Motor neuron (in vitro differentiated cells): ENCODE data around the gene RASGRP3. TPM values are rescaled to one million over a fixed set of nuclear protein-coding genes. Genes with fewer than 3 reads are reported as not detected.
A peak's percentile ranks its signal among the peaks of the same experiment; 100 is the strongest.

Experiments
- ATAC-seq, 8 experiments: fragments of 200-7000 bp; cut with Tn5 transposase; replicated peaks in 6 of 8; 2 replicates each; pipeline ENCODE4 v1.8.0; 2021; ENCODE audit warnings: mild to moderate bottlenecking in 8 of 8, moderate library complexity in 8 of 8
- H3K27ac ChIP-seq, 2 donors: fragments of 250-450 bp; sonication (Bioruptor Pico); 2 replicates each; pipeline ENCODE4 v1.9.0; 2021; ENCODE audit warnings: antibody characterized with exemption in 2 of 2, mild to moderate bottlenecking in 2 of 2, moderate library complexity in 1 of 2
- H3K4me1 ChIP-seq, 2 donors: fragments of 250-450 bp; sonication (Bioruptor Pico); replicated peaks in 1 of 2; 2 replicates each; pipeline ENCODE4 v1.6.1; 2021; ENCODE audit warnings: antibody characterized with exemption in 2 of 2, mild to moderate bottlenecking in 2 of 2, moderate library complexity in 1 of 2
- H3K4me3 ChIP-seq, 5 donors: fragments of 250-450 bp; sonication (Bioruptor Pico); 2 replicates each; pipeline ENCODE4 v1.9.0; 2021; ENCODE audit warnings: antibody characterized with exemption in 5 of 5, mild to moderate bottlenecking in 5 of 5, moderate library complexity in 4 of 5
- WGBS, 10 experiments: fragments of 450-650 bp; shearing (Covaris generic); methylation state at CpG; one replicate each; pipeline ENCODE4 v1.0.0; 2022; 5-methylcytosine and 5-hydroxymethylcytosine counted together
- in situ Hi-C, 9 experiments: fragments of 400-800 bp; cut with MboI; loops; one replicate each; pipeline ENCODE4 v1.15.0; 2021; ENCODE audit warnings: low sequenced_read_pairs in 9 of 9, low pct_unique_long_range_greater_than_20kb in 2 of 9; ENCODE audit not compliant: unreplicated experiment in 9 of 9
- total RNA-seq, 8 experiments: library from RNA; unstranded; fragments of 300-600 nt; gene quantifications; 2 replicates each; pipeline versions ENCODE4 v1.2.3 to v1.2.4, GENCODE V29; 2022

The RASGRP3 gene
- total RNA-seq, 8 experiments from 2014 or later = 0.42 to 4.2 (median 2.5) TPM

DNA sequence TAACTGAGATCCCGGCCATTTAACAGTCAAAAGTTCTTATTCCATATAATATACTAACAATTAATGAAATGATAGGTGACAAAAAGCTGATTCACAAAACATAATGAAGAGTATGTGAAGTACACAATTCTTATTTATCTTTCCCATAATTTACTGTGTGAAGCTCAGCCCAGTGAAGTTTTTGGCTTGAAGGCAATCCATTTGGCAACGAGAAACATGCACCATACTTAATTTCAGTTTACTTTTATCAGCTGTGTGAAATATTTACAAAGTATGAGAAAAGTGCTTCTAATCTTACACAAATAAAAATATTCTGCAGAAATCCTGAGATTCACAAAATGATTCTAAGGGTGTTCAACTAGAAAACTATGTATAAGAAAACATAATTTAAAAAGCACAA is 110.3 kb downstream of the RASGRP3 start:
- in situ Hi-C loops = loop anchor here in 3 of 9 experiments (25.0 kb wide), 2 partner anchors 549 to 824 kb away; no protein-coding TSS in a partner anchor

DNA sequence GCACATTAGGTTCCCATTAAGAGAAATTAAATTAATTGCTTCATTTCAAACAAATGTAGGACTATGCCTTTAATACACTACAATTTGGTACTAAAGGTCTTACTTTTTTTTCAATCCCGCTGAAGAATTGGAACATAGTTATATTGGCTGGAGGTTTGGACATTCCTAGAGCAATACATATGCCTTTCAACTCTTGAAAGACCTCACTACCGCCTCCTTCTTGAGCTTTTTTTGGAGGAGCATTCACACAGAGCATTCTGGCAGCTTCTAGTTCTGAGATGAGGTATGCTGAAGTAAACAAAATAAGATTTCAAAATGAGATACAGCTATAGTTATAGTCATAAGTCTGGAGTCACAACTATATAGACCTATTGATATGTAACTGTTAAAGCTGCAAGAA is 111.8 kb downstream of the RASGRP3 start:
- no peaks in the 10 kb centered on the region for H3K4me1 ChIP-seq
- in situ Hi-C loops = loop anchor here in 3 of 9 experiments (25.0 kb wide), 2 partner anchors 551 to 826 kb away; no protein-coding TSS in a partner anchor
- ATAC-seq = no peak
- WGBS, 10 experiments = 14 to 100% (median 89%) methylated on average over 1 to 2 of the region's 2 CpGs
- no peak overlapping the region for H3K4me3 ChIP-seq
- no peak overlapping the region for H3K27ac ChIP-seq

More for the DNA sequence above, 110.3 kb downstream of the RASGRP3 start:
- 40 to 100% (median 100%) methylated on average over 1 to 2 of the region's 2 CpGs; no CpG with 5 or more reads in 1 of the 10 experiments for WGBS, 10 experiments
- no peak for ATAC-seq
- Histone ChIP-seq H3K4me1 (no peaks in the 10 kb centered on the region), H3K4me3 (no peak overlapping the region), H3K27ac (no peak overlapping the region)

GRCh38 chr2:33589444-33589843 is 113.0 kb downstream of the RASGRP3 start:
- no peak overlapping the region for H3K27ac ChIP-seq
- in situ Hi-C loops = loop anchor here in 3 of 9 experiments (25.0 kb wide), 2 partner anchors 552 to 827 kb away; no protein-coding TSS in a partner anchor
- 0 to 91% (median 71%) methylated on average over 1 of the region's 1 CpG; no CpG with 5 or more reads in 3 of the 10 experiments for WGBS, 10 experiments
- H3K4me1 ChIP-seq = no peaks in the 10 kb centered on the region
- no peak for ATAC-seq
- no peak overlapping the region for H3K4me3 ChIP-seq

GRCh38 chr2:33595385-33595784 is 118.9 kb downstream of the RASGRP3 start:
- no peak overlapping the region for H3K27ac ChIP-seq
- no peak overlapping the region for H3K4me3 ChIP-seq
- peaks cover 3 to 8% of the 10 kb centered on the region in 2 donors for H3K4me1 ChIP-seq
- no peak for ATAC-seq
- WGBS, 10 experiments = 37 to 92% (median 67%) methylated on average over 2 to 3 of the region's 3 CpGs; no CpG with 5 or more reads in 1 of the 10 experiments
- in situ Hi-C loops = loop anchor here in 3 of 9 experiments (25.0 kb wide), 2 partner anchors 558 to 833 kb away; no protein-coding TSS in a partner anchor

DNA sequence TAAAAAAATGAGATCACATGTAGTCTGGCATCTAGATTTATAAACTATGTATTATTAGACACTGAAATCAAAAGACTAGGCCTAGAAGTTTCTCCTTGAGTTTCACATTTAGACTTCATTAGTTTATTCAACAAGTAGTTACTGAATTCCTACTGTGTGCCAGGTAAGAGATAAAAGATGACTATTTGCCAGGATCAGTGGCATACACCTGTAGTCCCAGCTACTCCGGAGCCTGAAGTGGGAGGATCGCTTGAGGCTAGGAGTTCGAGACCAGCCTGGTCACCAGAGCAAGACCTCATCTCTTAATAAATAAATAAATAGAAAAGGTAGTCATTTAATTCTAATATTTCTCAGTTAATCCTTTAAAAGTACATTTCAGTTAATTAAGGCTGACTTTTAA is 120.6 kb downstream of the RASGRP3 start:
- Histone ChIP-seq H3K27ac (no peak overlapping the region), H3K4me1 (peaks cover 3 to 8% of the 10 kb centered on the region in 2 donors), H3K4me3 (no peak overlapping the region)
- in situ Hi-C loops = loop anchor here in 3 of 9 experiments (25.0 kb wide), 2 partner anchors 560 to 835 kb away; no protein-coding TSS in a partner anchor
- ATAC-seq = no peak
- WGBS, 10 experiments = 63 to 100% (median 82%) methylated on average over 1 to 3 of the region's 3 CpGs; no CpG with 5 or more reads in 2 of the 10 experiments

DNA sequence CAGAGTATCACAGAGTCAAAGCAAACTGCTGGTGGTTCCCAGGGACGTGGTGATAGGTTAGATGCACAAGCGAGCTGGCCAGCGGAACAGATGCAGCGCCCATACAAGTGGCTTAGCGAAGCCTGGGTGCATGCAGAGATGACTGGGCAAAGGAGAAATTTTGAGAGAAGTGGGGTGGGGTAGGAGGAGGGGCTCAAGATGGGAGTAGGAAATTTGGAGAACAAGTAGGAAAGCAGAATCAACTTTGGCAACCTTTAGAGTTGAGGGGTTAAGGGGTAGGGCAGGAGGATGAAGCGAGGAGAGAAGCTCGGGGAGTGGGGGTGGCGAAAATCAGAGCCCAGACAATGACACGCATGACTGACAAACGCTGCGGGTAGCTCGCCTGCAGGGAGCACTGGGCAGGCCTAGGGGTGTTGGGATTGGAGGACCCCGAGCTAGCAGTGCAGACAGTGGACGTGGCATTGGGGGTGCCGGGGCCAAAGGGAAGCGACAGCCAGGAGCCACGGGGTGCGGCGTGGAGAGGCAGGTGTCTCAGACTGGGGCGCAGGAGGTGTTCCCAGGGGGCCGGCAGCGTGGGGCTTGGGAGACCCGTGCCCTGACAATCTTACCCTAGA is 122.2 kb downstream of the RASGRP3 start:
- Histone ChIP-seq H3K4me3 (peak overlapping the region; percentile 55 to 84 (median 65)), H3K27ac (peak overlapping the region; percentile 79 to 86), H3K4me1 (peaks cover 3 to 8% of the 10 kb centered on the region in 2 donors)
- 0% methylated on average over 3 to 5 of the region's 23 CpGs; no CpG with 5 or more reads in 6 of the 10 experiments for WGBS, 10 experiments
- in situ Hi-C loops = loop anchor here in 3 of 9 experiments (25.0 kb wide), 2 partner anchors 561 to 836 kb away; no protein-coding TSS in a partner anchor
- ATAC-seq = peak; percentile 13 to 69 (median 58)

DNA sequence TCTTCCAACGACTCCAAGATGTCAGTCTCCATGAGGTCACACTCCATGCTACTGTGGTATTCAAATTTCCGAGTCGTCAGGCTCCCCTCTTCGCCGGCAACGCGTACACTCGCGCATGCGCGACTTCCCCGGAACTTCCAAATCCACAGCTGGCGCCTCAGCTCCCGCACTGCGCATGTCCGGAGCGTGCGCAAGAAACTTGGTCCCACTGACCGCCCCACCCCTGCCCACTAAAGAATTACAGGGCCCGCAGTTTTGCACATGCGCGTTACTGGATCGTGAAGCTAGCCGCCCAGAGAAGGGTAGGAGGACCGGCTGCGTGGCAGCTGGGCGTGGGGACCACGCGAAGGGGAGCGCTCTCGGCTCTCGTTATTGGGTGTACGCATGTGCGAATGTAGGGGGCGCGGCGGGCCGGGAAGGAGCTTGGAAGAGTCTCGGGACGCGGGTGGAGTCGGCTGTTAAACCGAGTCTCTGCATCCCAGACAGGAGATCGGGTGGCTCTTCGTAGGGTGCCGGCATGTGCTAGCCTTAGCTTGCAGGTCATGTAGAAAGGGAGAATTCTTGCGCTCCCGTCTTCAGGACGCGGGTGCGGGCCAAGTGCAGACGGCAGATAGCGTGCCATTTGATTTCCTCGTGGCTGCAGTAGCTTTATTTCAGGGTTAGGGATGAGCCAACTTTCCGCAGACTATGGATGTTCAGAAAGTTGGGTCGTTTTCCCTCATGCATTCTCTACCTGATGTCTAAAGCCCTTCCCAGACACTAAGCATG is 122.9 kb downstream of the RASGRP3 start, which contains the start of gene FAM98A:
TSS of gene FAM98A (minus strand) at position 125 of the 768 bp plus-strand sequence. CDS start at position 47, 78 bp downstream.
- peaks cover 3 to 8% of the 10 kb centered on the region in 2 donors for H3K4me1 ChIP-seq
- peak within 1 kb of the TSS; percentile 55 to 84 (median 65) for H3K4me3 ChIP-seq
- WGBS, 10 experiments = 0 to 30% (median 1%) methylated on average over 1 to 25 of the region's 56 CpGs; no CpG with 5 or more reads in 1 of the 10 experiments
- in situ Hi-C loops = loop anchor here in 3 of 9 experiments (25.0 kb wide), 2 partner anchors 562 to 837 kb away; no protein-coding TSS in a partner anchor
- ATAC-seq = peak; percentile 88 to 93 (median 90)
- H3K27ac ChIP-seq = peak within 1 kb of the TSS; percentile 79 to 86

GRCh38 chr2:33599943-33600192 is 123.4 kb downstream of the RASGRP3 start:
- WGBS, 10 experiments = 0 to 36% (median 13%) methylated on average over 1 to 3 of the region's 3 CpGs; no CpG with 5 or more reads in 2 of the 10 experiments
- H3K27ac ChIP-seq = peak overlapping the region in 1 of 2 donors; percentile 25
- ATAC-seq = no peak

DNA sequence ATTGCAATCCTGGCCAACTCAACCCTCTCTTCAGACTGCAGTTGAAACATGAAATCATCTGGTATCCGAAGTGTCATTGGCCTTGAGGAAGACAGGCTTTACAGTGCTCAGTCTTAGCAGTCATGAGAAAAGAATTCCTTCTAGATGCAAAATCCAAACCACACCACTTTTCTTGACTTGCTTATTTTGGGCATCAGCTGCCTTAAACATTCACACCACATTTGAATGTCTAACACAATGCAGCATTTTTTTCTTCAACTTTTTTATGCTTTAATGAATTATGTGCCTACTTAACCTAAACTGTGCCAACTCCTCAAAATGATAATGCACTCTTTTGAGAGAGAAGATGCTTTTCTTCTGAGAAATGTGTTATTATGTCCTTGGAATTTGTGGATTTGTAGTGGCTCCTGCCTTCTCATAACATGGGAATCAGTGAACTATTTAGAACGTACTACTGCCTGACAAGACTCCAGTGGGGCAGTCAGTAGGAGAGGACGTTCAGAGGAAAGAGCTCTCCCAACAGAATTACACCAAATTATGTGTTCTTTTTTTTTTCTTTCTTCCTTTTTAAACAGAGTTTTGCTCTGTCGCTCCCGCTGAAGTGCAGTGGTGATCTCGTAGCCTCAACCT is 125.9 kb downstream of the RASGRP3 start:
- no peak for ATAC-seq
- in situ Hi-C loops = no loop called here
- Histone ChIP-seq H3K4me1 (peaks cover 13 to 15% of the 10 kb centered on the region in 2 donors), H3K27ac (no peak overlapping the region), H3K4me3 (no peak overlapping the region)
- WGBS, 10 experiments = 0 to 95% (median 83%) methylated on average over 1 to 6 of the region's 6 CpGs; no CpG with 5 or more reads in 2 of the 10 experiments

More at GRCh38 chr2:33599943-33600192, 123.4 kb downstream of the RASGRP3 start:
- Histone ChIP-seq H3K4me3 (peak overlapping the region; percentile 42 to 84 (median 65)), H3K4me1 (peaks cover 3 to 8% of the 10 kb centered on the region in 2 donors)
- in situ Hi-C loops = loop anchor here in 3 of 9 experiments (25.0 kb wide), 2 partner anchors 563 to 838 kb away; no protein-coding TSS in a partner anchor

DNA sequence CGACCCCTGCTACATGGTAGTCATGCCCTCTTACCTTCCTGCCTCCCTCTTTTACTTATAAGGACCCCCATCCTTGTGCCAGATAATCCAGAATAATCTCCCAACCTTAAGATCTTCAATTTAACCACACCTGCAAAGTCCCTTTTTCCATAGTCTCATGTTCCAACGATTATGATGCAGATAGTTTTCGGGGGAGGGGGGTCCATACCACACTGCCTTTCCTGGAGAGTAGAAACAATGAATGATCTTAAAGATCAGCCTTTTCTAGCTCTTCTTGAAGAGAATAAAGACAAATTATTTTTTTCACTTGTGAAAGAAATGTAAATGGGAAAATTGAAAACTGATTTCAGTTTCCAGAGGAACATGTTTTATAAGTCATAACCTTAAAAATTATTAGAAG is 127.0 kb downstream of the RASGRP3 start:
- H3K27ac ChIP-seq = no peak overlapping the region
- H3K4me3 ChIP-seq = no peak overlapping the region
- H3K4me1 ChIP-seq = peaks cover 12 to 20% of the 10 kb centered on the region in 2 donors
- in situ Hi-C loops = no loop called here
- ATAC-seq = no peak
- 22 to 68% (median 48%) methylated on average over 2 to 3 of the region's 3 CpGs; no CpG with 5 or more reads in 2 of the 10 experiments for WGBS, 10 experiments

GRCh38 chr2:33605056-33605455 is 128.6 kb downstream of the RASGRP3 start:
- WGBS, 10 experiments = 59 to 94% (median 81%) methylated on average over 1 to 5 of the region's 6 CpGs; no CpG with 5 or more reads in 3 of the 10 experiments
- no peak overlapping the region for H3K4me3 ChIP-seq
- in situ Hi-C loops = no loop called here
- H3K27ac ChIP-seq = no peak overlapping the region
- ATAC-seq = peak in 4 of 8 experiments; percentile 21 to 42 (median 36)
- H3K4me1 ChIP-seq = peaks cover 12 to 20% of the 10 kb centered on the region in 2 donors

DNA sequence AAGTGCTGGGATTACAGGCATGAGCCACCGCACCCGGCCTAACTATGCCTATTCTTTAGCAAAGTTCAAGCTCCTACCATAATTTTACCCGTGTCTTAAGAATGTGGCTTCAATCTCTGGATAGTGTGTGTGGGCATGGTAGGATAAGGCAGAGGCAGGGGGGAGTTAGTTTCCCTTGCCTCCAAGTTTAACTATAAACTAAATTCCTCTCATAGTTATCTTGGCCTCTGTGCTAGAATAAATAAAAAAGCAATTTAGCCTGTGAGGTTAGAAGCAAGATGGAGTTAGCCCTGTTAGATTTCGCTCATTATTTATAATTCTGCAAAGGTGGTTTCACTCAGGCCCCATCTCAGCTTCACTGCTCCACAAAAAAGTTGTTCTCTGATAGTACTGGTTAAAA is 129.7 kb downstream of the RASGRP3 start:
- no peak overlapping the region for H3K4me3 ChIP-seq
- WGBS, 10 experiments = 33 to 100% (median 88%) methylated on average over 1 to 2 of the region's 4 CpGs; no CpG with 5 or more reads in 3 of the 10 experiments
- ATAC-seq = no peak
- in situ Hi-C loops = no loop called here
- peaks cover 12 to 20% of the 10 kb centered on the region in 2 donors for H3K4me1 ChIP-seq
- no peak overlapping the region for H3K27ac ChIP-seq
